K562 (cell line): ENCODE measurements around the gene PPP1R14C. TPM values are rescaled to one million over a fixed set of nuclear protein-coding genes. Genes with fewer than 3 reads are reported as not detected.

Source experiments
- DDX20 ChIP-seq: fragments of 450-650 bp; IDR thresholded peaks from 2 replicates; pipeline ENCODE4 v1.6.1; 2016; ENCODE audit warnings: missing genetic modification characterization, low read depth, mild to moderate bottlenecking, missing compliant biosample characterization, moderate library complexity
- E2F6 ChIP-seq, 2 experiments: IDR thresholded peaks; 2 replicates each; pipeline ENCODE4 v1.6.1; 2011; ENCODE audit warnings: borderline replicate concordance in 1 of 2, control low read depth in 1 of 2, low read depth in 1 of 2, low read length in 1 of 2, mild to moderate bottlenecking in 1 of 2, mixed read lengths in 1 of 2, moderate library complexity in 1 of 2; ENCODE audit not compliant: insufficient read depth in 1 of 2, insufficient read length in 1 of 2, poor library complexity in 1 of 2, severe bottlenecking in 1 of 2; ENCODE audit errors: extremely low read depth in 1 of 2
- KDM5B ChIP-seq: fragments of 200-600 bp; sonication (generic); IDR thresholded peaks from 2 replicates; pipeline ENCODE4 v1.6.1; 2012; ENCODE audit warnings: low read depth, mild to moderate bottlenecking, moderate library complexity, low read length, control low read depth, inconsistent platforms; ENCODE audit not compliant: insufficient replicate concordance
- MBD2 ChIP-seq: sonication (generic); IDR thresholded peaks from 2 replicates; pipeline ENCODE4 v1.6.1; 2016; ENCODE audit warnings: low read depth, borderline replicate concordance
- SREBF2 ChIP-seq: sonication (generic); formaldehyde crosslinking; IDR thresholded peaks from 2 replicates; pipeline ENCODE4 v1.4.0; 2020; ENCODE audit warnings: mild to moderate bottlenecking, missing genetic modification reagents
- TEAD2 ChIP-seq: fragments of 450-650 bp; IDR thresholded peaks from 2 replicates; pipeline ENCODE4 v1.6.1; 2016; ENCODE audit warnings: missing genetic modification characterization, control low read depth, missing compliant biosample characterization
- ZBTB9 ChIP-seq: fragments of 450-650 bp; formaldehyde crosslinking; IDR thresholded peaks from 2 replicates; pipeline ENCODE4 v1.4.0; 2020; ENCODE audit warnings: mild to moderate bottlenecking, moderate library complexity
- polyA plus RNA-seq, 8 experiments: library from polyadenylated mRNA; depleted of rRNA in 4 of 8; stranded (reverse) in 5 of 8; unstranded in 3 of 8; fragments of >200 nt; fragmentation: Nextera tagmentation in 2 of 8; fragmentation: Illumina TruSeq in 1 of 8; extraction: Ambion mirVana in 2 of 8; extraction: Trizol in 1 of 8; gene quantifications; 2 replicates each; pipeline versions ENCODE4 v1.2.1 to v1.2.3, GENCODE V29; 2011 to 2014; ENCODE audit warnings: inconsistent platforms in 1 of 8, missing spikeins in 1 of 8
- total RNA-seq, 7 experiments: library from RNA; depleted of rRNA in 6 of 7; stranded (reverse); fragments of >200 nt in 6 of 7; fragmentation: Illumina TruSeq in 2 of 7; extraction: Trizol in 2 of 7; gene quantifications; 2 replicates each; pipeline versions ENCODE4 v1.2.1 to v1.2.3, GENCODE V29; 2011 to 2021; ENCODE audit warnings: low replicate concordance in 1 of 7
- TF ChIP-seq, protein P1 (sequence below): fragments of 450-650 bp; IDR thresholded peaks from 2 replicates; pipeline ENCODE4 v1.6.1; 2016; ENCODE audit warnings: mild to moderate bottlenecking, moderate library complexity
- TF ChIP-seq, protein P2 (sequence below): fragments of 200-400 bp; formaldehyde crosslinking; IDR thresholded peaks from 2 replicates; pipeline ENCODE4 v1.6.1; 2017; ENCODE audit warnings: mild to moderate bottlenecking, low read depth, low read length, moderate library complexity

The PPP1R14C gene
- total and polyA plus RNA-seq, 9 of the 15 experiments (the other 6 are each of a cell fraction or from before 2014, with no cell fraction given), result 4.5 to 16.6 (median 11.9) TPM

GRCh38 chr6:150293423-150294173, 150.8 kb downstream of the PPP1R14C start (continued):
- TF ChIP-seq MBD2, result no peak
- TF ChIP-seq KDM5B, result no peak
- TF ChIP-seq ZBTB9, result no peak
- TF ChIP-seq, protein P1, sequence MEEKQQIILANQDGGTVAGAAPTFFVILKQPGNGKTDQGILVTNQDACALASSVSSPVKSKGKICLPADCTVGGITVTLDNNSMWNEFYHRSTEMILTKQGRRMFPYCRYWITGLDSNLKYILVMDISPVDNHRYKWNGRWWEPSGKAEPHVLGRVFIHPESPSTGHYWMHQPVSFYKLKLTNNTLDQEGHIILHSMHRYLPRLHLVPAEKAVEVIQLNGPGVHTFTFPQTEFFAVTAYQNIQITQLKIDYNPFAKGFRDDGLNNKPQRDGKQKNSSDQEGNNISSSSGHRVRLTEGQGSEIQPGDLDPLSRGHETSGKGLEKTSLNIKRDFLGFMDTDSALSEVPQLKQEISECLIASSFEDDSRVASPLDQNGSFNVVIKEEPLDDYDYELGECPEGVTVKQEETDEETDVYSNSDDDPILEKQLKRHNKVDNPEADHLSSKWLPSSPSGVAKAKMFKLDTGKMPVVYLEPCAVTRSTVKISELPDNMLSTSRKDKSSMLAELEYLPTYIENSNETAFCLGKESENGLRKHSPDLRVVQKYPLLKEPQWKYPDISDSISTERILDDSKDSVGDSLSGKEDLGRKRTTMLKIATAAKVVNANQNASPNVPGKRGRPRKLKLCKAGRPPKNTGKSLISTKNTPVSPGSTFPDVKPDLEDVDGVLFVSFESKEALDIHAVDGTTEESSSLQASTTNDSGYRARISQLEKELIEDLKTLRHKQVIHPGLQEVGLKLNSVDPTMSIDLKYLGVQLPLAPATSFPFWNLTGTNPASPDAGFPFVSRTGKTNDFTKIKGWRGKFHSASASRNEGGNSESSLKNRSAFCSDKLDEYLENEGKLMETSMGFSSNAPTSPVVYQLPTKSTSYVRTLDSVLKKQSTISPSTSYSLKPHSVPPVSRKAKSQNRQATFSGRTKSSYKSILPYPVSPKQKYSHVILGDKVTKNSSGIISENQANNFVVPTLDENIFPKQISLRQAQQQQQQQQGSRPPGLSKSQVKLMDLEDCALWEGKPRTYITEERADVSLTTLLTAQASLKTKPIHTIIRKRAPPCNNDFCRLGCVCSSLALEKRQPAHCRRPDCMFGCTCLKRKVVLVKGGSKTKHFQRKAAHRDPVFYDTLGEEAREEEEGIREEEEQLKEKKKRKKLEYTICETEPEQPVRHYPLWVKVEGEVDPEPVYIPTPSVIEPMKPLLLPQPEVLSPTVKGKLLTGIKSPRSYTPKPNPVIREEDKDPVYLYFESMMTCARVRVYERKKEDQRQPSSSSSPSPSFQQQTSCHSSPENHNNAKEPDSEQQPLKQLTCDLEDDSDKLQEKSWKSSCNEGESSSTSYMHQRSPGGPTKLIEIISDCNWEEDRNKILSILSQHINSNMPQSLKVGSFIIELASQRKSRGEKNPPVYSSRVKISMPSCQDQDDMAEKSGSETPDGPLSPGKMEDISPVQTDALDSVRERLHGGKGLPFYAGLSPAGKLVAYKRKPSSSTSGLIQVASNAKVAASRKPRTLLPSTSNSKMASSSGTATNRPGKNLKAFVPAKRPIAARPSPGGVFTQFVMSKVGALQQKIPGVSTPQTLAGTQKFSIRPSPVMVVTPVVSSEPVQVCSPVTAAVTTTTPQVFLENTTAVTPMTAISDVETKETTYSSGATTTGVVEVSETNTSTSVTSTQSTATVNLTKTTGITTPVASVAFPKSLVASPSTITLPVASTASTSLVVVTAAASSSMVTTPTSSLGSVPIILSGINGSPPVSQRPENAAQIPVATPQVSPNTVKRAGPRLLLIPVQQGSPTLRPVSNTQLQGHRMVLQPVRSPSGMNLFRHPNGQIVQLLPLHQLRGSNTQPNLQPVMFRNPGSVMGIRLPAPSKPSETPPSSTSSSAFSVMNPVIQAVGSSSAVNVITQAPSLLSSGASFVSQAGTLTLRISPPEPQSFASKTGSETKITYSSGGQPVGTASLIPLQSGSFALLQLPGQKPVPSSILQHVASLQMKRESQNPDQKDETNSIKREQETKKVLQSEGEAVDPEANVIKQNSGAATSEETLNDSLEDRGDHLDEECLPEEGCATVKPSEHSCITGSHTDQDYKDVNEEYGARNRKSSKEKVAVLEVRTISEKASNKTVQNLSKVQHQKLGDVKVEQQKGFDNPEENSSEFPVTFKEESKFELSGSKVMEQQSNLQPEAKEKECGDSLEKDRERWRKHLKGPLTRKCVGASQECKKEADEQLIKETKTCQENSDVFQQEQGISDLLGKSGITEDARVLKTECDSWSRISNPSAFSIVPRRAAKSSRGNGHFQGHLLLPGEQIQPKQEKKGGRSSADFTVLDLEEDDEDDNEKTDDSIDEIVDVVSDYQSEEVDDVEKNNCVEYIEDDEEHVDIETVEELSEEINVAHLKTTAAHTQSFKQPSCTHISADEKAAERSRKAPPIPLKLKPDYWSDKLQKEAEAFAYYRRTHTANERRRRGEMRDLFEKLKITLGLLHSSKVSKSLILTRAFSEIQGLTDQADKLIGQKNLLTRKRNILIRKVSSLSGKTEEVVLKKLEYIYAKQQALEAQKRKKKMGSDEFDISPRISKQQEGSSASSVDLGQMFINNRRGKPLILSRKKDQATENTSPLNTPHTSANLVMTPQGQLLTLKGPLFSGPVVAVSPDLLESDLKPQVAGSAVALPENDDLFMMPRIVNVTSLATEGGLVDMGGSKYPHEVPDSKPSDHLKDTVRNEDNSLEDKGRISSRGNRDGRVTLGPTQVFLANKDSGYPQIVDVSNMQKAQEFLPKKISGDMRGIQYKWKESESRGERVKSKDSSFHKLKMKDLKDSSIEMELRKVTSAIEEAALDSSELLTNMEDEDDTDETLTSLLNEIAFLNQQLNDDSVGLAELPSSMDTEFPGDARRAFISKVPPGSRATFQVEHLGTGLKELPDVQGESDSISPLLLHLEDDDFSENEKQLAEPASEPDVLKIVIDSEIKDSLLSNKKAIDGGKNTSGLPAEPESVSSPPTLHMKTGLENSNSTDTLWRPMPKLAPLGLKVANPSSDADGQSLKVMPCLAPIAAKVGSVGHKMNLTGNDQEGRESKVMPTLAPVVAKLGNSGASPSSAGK, result peak; percentile 69
- TF ChIP-seq, protein P2, sequence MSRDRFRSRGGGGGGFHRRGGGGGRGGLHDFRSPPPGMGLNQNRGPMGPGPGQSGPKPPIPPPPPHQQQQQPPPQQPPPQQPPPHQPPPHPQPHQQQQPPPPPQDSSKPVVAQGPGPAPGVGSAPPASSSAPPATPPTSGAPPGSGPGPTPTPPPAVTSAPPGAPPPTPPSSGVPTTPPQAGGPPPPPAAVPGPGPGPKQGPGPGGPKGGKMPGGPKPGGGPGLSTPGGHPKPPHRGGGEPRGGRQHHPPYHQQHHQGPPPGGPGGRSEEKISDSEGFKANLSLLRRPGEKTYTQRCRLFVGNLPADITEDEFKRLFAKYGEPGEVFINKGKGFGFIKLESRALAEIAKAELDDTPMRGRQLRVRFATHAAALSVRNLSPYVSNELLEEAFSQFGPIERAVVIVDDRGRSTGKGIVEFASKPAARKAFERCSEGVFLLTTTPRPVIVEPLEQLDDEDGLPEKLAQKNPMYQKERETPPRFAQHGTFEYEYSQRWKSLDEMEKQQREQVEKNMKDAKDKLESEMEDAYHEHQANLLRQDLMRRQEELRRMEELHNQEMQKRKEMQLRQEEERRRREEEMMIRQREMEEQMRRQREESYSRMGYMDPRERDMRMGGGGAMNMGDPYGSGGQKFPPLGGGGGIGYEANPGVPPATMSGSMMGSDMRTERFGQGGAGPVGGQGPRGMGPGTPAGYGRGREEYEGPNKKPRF, result no peak
- no peak for TF ChIP-seq SREBF2
- no peak for TF ChIP-seq E2F6 (IDR thresholded peaks at IDR 0.05; ENCODE audit: borderline replicate concordance in 1 of 2, extremely low read depth in 1 of 2, insufficient read depth in 1 of 2, insufficient read length in 1 of 2, low read depth in 1 of 2, low read length in 1 of 2, poor library complexity in 1 of 2, severe bottlenecking in 1 of 2)
- TF ChIP-seq DDX20 (tag), result 0 out of 2 replicates have a peak, but pooled peaks have one; percentile 36
- no peak for TF ChIP-seq TEAD2
